Heart left ventricle (tissue), 16 donors: ENCODE measurements around the gene PHETA2. TPM values are rescaled to one million over a fixed set of nuclear protein-coding genes. Genes with fewer than 3 reads are reported as not detected.
"Not testable (repeated sequence)": the region's sequence is repeated elsewhere in the genome, so short reads cannot be mapped to it uniquely, and the experiment has no call there.

Source experiments
- ATAC-seq, 4 donors: fragments of 200-7000 bp; cut with Tn5 transposase; one replicate each; pipeline ENCODE4 v1.9.1; 2020 to 2022; ENCODE audit warnings: moderate library complexity in 4 of 4, mild to moderate bottlenecking in 3 of 4, moderate number of reproducible peaks in 1 of 4
- DNase-seq, 5 donors: peaks; one replicate each; pipeline ENCODE4 v3.0.0-alpha.2; 2020
- H3K27ac ChIP-seq, 12 donors: fragments of 200-600 bp; sonication (generic) in 4 of 12; one replicate each; pipeline versions ENCODE4 v1.5.0 to v1.8.0; 2016 to 2022; ENCODE audit warnings: mild to moderate bottlenecking in 2 of 12
- H3K27me3 ChIP-seq, 9 donors: fragments of 200-600 bp; sonication (generic) in 2 of 9; one replicate each; pipeline versions ENCODE4 v1.5.1 to v1.8.0; 2016 to 2022; ENCODE audit warnings: mild to moderate bottlenecking in 3 of 9
- H3K36me3 ChIP-seq, 9 donors: fragments of 200-600 bp; sonication (generic) in 2 of 9; one replicate each; pipeline versions ENCODE4 v1.5.0 to v1.8.0; 2018 to 2022; ENCODE audit warnings: mild to moderate bottlenecking in 2 of 9
- H3K4me1 ChIP-seq, 12 donors: fragments of 200-600 bp; sonication (generic) in 4 of 12; one replicate each; pipeline versions ENCODE4 v1.5.0 to v1.8.0; 2016 to 2022; ENCODE audit warnings: mild to moderate bottlenecking in 3 of 12
- H3K4me3 ChIP-seq, 12 donors: fragments of 200-600 bp; sonication (generic) in 4 of 12; one replicate each; pipeline versions ENCODE4 v1.5.0 to v1.8.0; 2017 to 2022; ENCODE audit warnings: mild to moderate bottlenecking in 9 of 12, moderate library complexity in 4 of 12
- H3K9me3 ChIP-seq, 12 donors: fragments of 200-600 bp; sonication (generic) in 4 of 12; one replicate each; pipeline versions ENCODE4 v1.5.0 to v1.8.0; 2016 to 2022; ENCODE audit warnings: mild to moderate bottlenecking in 1 of 12
- CTCF ChIP-seq, 12 donors: fragments of 200-600 bp; sonication (generic) in 4 of 12; IDR thresholded peaks; one replicate each; pipeline versions ENCODE4 v1.5.0 to v1.8.0; 2018 to 2022; ENCODE audit warnings: antibody characterized with exemption in 12 of 12, mild to moderate bottlenecking in 5 of 12
- POLR2A ChIP-seq, 2 donors: fragments of 450-650 bp; IDR thresholded peaks; one replicate each; pipeline ENCODE4 v1.6.1; 2017; ENCODE audit warnings: antibody characterized with exemption in 2 of 2, mild to moderate bottlenecking in 2 of 2, moderate library complexity in 2 of 2
- WGBS, 4 donors: extraction: QIAGEN DNeasy Blood & Tissue Kit in 2 of 4; methylation state at CpG; one replicate each; pipeline versions ENCODE4 v1.1.5 to v1.1.7; 2013 to 2018; 5-methylcytosine and 5-hydroxymethylcytosine counted together
- intact Hi-C, 10 donors: fragments of 100-400 bp; cut with DNase I; formaldehyde crosslinking; loops; one replicate each; pipeline versions ENCODE4 v1.11.1 to v1.14.2; 2022
- polyA plus RNA-seq, 2 donors: library from polyadenylated mRNA; stranded (reverse); fragments of 200-250 nt; gene quantifications; one replicate each; pipeline ENCODE4 v1.2.3, GENCODE V29; 2013
- total RNA-seq, 9 donors: library from RNA; depleted of rRNA in 2 of 9; stranded (reverse); fragments of >200 nt in 2 of 9; fragmentation: NEBNext Ultra II Directional in 3 of 9; extraction: Animal tissue kit (Norgen Biotek cat#: 25700) in 3 of 9; gene quantifications; one replicate each; pipeline versions ENCODE4 v1.1.0 to v1.2.4, GENCODE V29; 2016 to 2023
- donor health status: ischemic (EF 13 %, LVEDD 7.1; RV severe dilation, severe dysfunction).
- donor health status: healthy with polysubstance abuse.
- donor health status: DM: no; HTN: yes; CAD: no.
- donor health status: DM: no; HTN: no; CAD: no.
- donor health status: ischemic (EF 25% LVEDD 6.9; RV normal size, moderate dysfunction).
- donor health status: ischemic (EF 25% LVEDD 5.7; RV mildly dilated, moderate dysfunction).
- donor health status: healthy.
- donor health status: DM: yes; HTN: yes; CAD: no.
- donor health status: ischemic (EF 35%, LVEDD 5.7; RV mildly dilated, moderate dysfunction).
- donor health status: nonischemic (EF 11% LVEDD 7.7; RV severe dilation, severe dysfunction).
- donor health status: DM: yes; HTN: yes; CAD: no.
- donor health status: PGD.
- donor health status: ischemic (EF 29% LVEDD 5.4; RV normal size, mild dysfunction).
- donor health status: nonischemic (EF 23%, LVEDD 6.1; RV moderate dilation, normal function).

Gene PHETA2
- total and polyA plus RNA-seq, 11 donors: 1.8 to 6.9 (median 4.7) TPM

DNA sequence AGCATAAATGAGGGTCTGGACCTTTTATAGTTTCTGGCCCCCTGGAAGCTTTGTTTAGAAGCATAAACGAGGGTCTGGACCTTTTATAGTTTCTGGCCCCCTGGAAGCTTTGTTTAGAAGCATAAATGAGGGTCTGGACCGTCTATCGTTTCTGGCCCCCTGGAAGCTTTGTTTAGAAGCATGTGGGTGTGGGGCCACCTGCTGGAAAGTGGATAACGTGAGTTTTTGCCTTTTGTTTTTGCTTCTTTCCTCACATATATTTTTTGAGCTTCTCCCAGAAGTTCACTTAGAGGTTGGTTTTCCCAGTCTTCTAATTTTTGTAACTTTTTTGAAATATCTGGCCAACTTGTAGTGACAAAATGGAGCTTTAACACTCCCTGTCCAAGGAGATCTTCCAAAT lies 38.7 kb downstream of the PHETA2 start:
- H3K27me3 ChIP-seq, H3K4me1 ChIP-seq, H3K27ac ChIP-seq, H3K4me3 ChIP-seq, DNase-seq, ATAC-seq, H3K36me3 ChIP-seq: not testable (repeated sequence)
- intact Hi-C loops: loop anchor here in 4 of 10 donors (5.0 to 10.0 kb wide), 3 partner anchors 145 to 150 kb away; partner anchors contain the start of gene SEPTIN3 (in 3 of the 4)
- peak in 3 of 12 donors; percentile 6 to 27 (median 15) for TF ChIP-seq CTCF (IDR thresholded peaks at IDR 0.05)
- WGBS, 4 donors: 21 to 28% (median 24%) methylated on average over 4 of the region's 4 CpGs
- peaks cover 0 to 20% (median 11%) of the 10 kb centered on the region in 12 donors for H3K9me3 ChIP-seq

DNA sequence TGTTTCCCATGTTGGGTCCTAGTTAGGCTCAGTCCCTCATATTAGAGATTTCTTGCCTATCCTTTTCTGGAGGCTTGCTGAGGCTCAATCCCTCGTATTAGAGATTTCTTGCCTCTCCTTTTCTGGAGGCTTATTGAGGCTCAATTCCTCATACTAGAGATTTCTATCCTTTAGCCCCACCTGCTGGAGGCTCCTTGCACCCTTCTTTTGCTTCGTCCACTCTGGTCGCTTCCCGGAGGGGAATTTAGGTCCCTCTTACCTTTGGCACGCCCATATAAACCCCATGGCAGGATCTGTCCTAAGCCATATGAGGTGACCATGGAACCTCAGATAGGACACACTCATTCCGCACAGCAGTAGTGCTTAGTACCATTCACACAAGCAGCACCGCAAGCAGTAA lies 40.7 kb downstream of the PHETA2 start:
- intact Hi-C loops: loop anchor here in 4 of 10 donors (5.0 to 10.0 kb wide), 3 partner anchors 147 to 152 kb away; partner anchors contain the start of gene SEPTIN3 (in 3 of the 4)
- no peak for TF ChIP-seq POLR2A (IDR thresholded peaks at IDR 0.05)
- TF ChIP-seq CTCF (IDR thresholded peaks at IDR 0.05): peak in 8 of 12 donors; percentile 12 to 39 (median 20)

DNA sequence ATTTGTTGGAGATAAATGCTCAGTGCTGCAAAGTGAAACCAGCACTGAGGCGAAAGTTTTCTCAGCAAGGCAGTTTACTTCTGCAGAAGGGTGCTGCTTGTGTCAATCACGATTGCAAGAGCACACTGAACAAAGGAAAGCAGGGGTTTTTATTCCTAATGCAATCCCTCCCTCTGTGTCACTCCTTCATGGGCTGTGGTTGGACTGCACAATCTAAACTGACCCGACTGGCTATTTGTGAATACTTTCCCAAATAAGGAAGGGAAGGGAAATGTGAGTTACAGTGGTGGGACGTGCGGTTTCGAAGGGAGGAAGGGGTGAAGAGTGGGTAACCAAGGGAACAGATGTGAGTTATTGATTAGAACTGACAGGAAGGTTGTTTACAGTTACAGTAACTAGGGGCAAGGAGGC lies 41.4 kb downstream of the PHETA2 start:
- DNase-seq, H3K27ac ChIP-seq, H3K36me3 ChIP-seq, H3K4me1 ChIP-seq, ATAC-seq, H3K27me3 ChIP-seq, H3K4me3 ChIP-seq: not testable (repeated sequence)
- H3K9me3 ChIP-seq: peaks cover 0 to 20% (median 11%) of the 10 kb centered on the region in 12 donors
- WGBS, 4 donors: 89 to 96% (median 92%) methylated on average over 6 of the region's 6 CpGs
- intact Hi-C loops: loop anchor here in 1 of 10 donors (10.0 kb wide), 1 partner anchor 151 kb away; the partner anchor contains the start of gene SEPTIN3

More for the DNA sequence above, 40.7 kb downstream of the PHETA2 start:
- Histone ChIP-seq H3K27me3 (no peaks in the 10 kb centered on the region), H3K27ac (no peak overlapping the region), H3K4me1 (no peaks in the 10 kb centered on the region), H3K36me3 (peaks cover 0 to 2% (median 0%) of the 10 kb centered on the region in 9 donors), H3K9me3 (peaks cover 0 to 20% (median 11%) of the 10 kb centered on the region in 12 donors), H3K4me3 (no peak overlapping the region)
- DNase-seq (no peak), ATAC-seq (no peak)
- WGBS, 4 donors: 93 to 98% (median 96%) methylated on average over 7 of the region's 7 CpGs

- H3K36me3 ChIP-seq: peaks cover 0 to 2% (median 0%) of the 10 kb centered on the region in 9 donors
- DNase-seq (no peak), ATAC-seq (no peak)
- peaks cover 0 to 20% (median 11%) of the 10 kb centered on the region in 12 donors for H3K9me3 ChIP-seq
- 90 to 96% (median 91%) methylated on average over 3 to 4 of the region's 4 CpGs for WGBS, 4 donors
- intact Hi-C loops: loop anchor here in 1 of 10 donors (10.0 kb wide), 1 partner anchor 152 kb away; the partner anchor contains the start of gene SEPTIN3
- TF ChIP-seq POLR2A (IDR thresholded peaks at IDR 0.05) (no peak), CTCF (IDR thresholded peaks at IDR 0.05) (no peak)
- H3K27me3 ChIP-seq: no peaks in the 10 kb centered on the region
- no peak overlapping the region for H3K4me3 ChIP-seq
- peaks cover 0 to 10% (median 0%) of the 10 kb centered on the region in 12 donors for H3K4me1 ChIP-seq
- no peak overlapping the region for H3K27ac ChIP-seq
Observed at GRCh38 chr22:42116848-42117424, 42.9 kb downstream of the PHETA2 start.

- H3K9me3 ChIP-seq, ATAC-seq, intact Hi-C loops, H3K27ac ChIP-seq, H3K36me3 ChIP-seq, H3K27me3 ChIP-seq, DNase-seq: not testable (repeated sequence)
- H3K4me3 ChIP-seq: peak overlapping the region in 1 of 12 donors; percentile 15
- WGBS, 4 donors: 67 to 82% (median 75%) methylated on average over 15 of the region's 15 CpGs
- H3K4me1 ChIP-seq: peaks cover 0 to 10% (median 0%) of the 10 kb centered on the region in 12 donors
Observed at GRCh38 chr22:42120231-42121021, 46.4 kb downstream of the PHETA2 start.

GRCh38 chr22:42123529-42123928 lies 49.5 kb downstream of the PHETA2 start:
- H3K36me3 ChIP-seq, H3K27ac ChIP-seq, H3K9me3 ChIP-seq, H3K27me3 ChIP-seq, DNase-seq, intact Hi-C loops, H3K4me3 ChIP-seq, ATAC-seq: not testable (repeated sequence)
- H3K4me1 ChIP-seq: peaks cover 0 to 10% (median 0%) of the 10 kb centered on the region in 12 donors
- no CpG with 5 or more reads among the region's 4 CpGs for WGBS, 4 donors
